ENCODE measurements around the gene SLC45A1.

DNA sequence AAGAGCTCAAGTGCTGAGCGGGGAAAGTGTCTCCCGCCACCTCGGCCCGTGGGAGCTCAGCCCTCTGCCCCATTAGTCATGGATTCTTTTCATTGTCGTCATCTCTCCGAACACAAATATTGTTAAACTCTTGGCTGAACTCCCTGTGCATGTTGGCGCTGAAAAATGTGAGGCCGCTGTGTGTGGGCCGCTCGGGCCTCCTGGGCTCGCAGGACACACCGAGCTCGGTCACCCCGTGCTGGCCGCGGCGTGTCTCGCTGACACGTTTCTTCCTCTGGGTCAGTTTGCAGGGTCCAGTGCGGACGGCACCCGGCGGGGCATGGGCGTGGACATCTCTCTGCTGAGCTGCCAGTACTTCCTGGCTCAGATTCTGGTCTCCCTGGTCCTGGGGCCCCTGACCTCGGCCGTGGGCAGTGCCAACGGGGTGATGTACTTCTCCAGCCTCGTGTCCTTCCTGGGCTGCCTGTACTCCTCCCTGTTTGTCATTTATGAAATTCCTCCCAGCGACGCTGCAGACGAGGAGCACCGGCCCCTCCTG is 25.6 kb downstream of the SLC45A1 start:
- TF ChIP-seq, protein P1, sequence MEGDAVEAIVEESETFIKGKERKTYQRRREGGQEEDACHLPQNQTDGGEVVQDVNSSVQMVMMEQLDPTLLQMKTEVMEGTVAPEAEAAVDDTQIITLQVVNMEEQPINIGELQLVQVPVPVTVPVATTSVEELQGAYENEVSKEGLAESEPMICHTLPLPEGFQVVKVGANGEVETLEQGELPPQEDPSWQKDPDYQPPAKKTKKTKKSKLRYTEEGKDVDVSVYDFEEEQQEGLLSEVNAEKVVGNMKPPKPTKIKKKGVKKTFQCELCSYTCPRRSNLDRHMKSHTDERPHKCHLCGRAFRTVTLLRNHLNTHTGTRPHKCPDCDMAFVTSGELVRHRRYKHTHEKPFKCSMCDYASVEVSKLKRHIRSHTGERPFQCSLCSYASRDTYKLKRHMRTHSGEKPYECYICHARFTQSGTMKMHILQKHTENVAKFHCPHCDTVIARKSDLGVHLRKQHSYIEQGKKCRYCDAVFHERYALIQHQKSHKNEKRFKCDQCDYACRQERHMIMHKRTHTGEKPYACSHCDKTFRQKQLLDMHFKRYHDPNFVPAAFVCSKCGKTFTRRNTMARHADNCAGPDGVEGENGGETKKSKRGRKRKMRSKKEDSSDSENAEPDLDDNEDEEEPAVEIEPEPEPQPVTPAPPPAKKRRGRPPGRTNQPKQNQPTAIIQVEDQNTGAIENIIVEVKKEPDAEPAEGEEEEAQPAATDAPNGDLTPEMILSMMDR (IDR thresholded peaks at IDR 0.05): no peak
- no peak for TF ChIP-seq EZH2 (IDR thresholded peaks at IDR 0.05; ENCODE audit: borderline replicate concordance, insufficient read depth, low read depth, low read length, poor library complexity, severe bottlenecking)
